NCI-H1092 (cell line): Measurements from ENCODE around the gene FAM184B.

Experiments used
- DNase-seq: peaks from one replicate; lab custom pipeline; 2025; lab: John Stamatoyannopoulos, UW

Gene FAM184B

DNA sequence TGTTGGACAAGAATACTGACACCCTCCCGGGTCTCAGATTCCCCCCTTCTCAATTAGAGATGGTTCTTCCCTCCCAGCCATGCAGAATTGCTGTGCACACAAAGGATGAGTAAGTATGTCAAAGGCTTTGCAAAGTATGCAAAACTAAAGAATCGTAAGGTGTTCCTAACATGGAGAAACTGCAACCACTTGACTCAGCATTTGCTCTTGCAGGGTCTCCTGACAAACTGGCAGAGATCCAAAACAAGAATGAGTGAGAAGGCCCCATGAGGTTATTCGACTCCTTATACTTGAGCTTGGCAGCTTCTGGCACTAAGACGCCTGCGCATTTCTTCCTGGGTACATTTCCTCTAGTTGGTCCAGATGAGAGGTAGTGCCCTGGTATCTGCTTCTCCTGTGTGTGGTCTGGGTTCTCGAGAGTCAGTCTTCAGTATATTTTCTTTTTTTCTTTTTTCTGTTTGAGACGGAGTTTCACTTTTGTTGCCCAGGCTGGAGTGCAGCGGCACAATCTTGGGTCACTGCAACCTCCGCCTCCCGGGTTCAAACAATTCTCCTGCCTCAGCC is 8.2 kb downstream of the FAM184B start:
- DNase-seq, result no peak

GRCh38 chr4:17771284-17771908 is 10.0 kb downstream of the FAM184B start:
- no peak for DNase-seq

DNA sequence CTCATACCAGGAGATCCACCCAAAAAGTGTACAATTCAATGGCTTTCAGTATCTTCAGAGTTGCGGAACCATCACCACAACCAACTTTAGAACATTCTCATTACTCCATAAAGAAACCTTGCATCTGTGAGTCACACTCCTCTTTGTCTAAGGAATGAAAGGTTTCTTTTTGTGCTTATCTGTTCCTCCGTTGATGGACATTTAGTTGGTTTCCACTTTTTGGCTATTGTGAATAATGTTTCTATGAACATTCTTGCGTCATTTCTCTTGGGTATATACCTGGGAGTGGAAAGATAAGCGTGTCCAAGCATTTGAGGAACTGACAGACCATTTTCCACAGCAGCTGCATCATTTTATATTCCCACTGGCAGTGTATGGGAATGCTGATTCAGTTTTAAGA is 10.6 kb downstream of the FAM184B start:
- DNase-seq, result no peak

DNA sequence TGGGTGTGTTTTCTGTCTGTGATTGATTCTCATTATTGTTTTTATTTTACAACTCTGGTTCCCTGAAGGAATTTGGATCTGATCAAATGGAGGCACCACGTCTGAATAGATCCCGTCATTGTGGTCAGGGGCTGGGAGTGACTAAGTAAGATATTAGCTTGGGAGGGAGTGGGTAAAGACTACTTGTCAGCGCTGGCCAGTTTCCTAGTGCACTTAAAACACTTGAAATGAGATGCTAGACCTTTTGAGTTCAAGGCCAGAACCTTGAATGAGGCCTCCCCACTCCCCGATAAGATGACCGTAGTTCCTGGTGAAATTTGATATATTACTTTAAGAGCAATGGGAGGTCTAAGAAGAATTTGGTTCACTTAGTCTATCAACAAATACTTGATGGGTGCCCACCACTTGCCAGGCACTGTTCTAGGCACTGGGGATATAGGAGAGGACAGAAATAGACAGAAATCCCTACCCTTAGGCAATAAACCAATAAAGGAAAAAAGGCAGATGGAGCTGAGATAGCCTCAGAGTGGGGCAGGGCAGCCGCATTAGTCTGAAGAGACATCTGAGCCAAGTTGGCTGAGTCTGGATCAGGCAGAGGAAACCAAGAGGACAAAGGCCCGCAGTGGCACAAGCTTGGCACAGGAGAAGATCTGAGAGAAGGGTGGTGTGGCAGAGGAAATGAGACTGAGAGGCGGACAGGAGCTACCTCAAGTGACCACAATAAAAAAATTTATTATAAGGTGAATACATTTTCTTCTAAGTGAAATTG is 11.8 kb downstream of the FAM184B start:
- no peak for DNase-seq

- no peak for DNase-seq
Observed at GRCh38 chr4:17766826-17767458, 14.5 kb downstream of the FAM184B start.

DNA sequence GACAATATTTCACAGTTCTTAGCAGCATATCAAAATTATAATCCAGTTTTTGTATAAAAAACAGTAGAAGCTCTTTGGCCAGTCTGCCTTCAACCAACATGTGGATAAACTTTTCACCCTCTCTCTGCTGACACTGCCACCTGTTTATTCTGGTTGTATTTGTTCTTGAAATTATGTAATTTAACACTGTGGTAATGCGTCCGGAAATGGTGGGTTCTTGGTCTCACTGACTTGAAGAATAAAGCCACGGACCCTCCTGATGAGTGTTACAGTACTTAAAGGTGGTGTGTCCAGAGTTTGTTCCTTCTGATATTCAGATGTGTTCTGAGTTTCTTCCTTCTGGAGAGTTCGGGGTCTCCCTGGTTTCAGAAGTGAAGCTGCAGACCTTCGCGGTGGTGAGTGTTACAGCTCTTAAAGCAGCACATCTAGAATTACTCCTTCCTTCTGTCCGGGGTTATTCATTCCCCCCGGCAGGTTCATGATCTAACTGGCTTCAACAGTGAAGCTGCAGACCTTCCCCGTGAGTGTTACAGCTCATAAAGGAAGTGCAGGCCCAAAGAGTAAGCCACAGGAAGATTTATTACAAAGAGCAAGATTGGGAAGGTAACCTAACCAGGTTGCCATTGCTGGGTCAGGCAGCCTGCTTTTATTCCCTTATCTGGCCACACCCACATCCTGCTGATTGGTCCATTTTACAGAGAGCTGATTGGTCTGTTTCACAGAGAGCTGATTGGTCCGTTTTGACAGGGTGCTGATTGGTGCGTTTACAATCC is 15.7 kb downstream of the FAM184B start:
- no peak for DNase-seq

GRCh38 chr4:17763931-17764330 is 17.5 kb downstream of the FAM184B start:
- no peak for DNase-seq

GRCh38 chr4:17763416-17763815 is 18.0 kb downstream of the FAM184B start:
- DNase-seq, result no peak

DNA sequence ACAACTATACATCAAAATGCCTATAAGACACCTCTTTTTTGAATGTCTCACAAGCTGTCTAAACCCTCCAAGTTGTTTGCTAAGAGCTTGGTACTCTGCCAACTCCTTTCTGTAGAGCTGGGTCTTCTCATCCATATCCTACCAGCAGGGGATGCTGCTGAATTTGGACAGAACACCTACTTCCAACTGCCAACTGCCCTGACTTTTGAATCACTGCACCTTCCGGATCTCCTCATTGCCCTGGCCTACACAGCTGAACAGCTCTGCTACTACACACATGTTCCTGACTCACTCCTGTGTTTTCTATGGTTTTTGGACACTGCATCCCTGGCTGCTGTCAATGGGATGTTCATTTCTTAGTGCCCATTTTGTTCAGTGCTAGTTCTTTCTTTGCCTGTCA is 18.7 kb downstream of the FAM184B start:
- no peak for DNase-seq

GRCh38 chr4:17761062-17761461 is 20.4 kb downstream of the FAM184B start:
- DNase-seq, result no peak

DNA sequence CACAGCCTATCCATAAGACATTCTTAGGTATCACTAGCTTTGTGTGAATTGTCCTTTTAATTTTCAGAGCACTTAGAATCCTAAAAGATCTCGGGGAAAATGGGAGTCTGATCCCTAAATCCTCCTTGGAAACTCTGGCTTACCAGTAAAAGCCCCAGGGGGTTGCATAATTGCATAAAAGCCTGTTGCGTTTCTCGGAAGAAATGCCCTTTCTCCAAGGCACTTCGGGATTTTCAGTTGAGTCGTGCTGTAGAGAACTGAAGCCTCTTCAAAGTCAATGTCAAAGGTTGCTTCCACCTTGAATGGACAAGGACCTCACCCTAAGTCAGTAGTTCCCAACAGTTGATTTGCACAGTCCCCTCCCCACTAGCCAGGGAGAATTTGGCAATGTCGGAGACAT is 20.8 kb downstream of the FAM184B start:
- DNase-seq, result no peak

GRCh38 chr4:17758485-17758884 is 22.9 kb downstream of the FAM184B start:
- peak; percentile 32 for DNase-seq

DNA sequence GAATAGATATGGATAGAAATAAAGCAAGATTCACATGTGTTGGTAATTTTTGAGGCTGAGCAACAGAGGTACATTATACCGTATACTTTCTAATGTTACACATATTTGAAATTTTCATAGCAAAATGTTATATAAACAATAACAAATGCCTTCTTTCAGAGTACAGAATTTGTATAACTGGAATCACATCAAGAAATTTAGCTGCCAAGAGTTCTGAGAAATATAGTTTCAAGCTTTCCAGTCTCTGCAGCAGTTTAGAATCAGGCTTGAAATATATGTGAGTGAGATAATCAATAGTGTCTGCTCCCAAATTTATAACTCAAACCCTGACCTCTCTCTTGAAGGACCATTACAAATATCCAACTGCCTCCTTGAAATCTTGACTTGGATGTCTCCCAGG is 23.8 kb downstream of the FAM184B start:
- DNase-seq, result no peak

DNA sequence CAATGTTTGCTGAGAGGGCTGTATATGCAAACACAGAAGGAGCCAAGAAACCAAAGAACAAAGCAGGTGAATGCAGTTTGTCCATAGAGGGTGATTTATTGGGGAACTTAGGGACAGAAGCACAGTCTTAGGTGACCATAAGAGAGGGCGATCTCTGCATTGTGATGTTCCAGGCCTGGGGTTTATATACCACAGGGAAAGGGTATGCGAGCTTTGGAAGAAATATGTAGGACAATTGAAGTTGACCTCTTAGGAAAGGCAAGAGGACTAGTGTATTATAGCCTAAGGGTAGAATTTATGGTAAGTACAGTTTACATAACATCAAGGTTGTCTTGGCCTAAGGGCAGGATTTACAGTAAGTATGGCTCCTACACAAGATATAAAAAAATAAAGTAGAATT is 27.8 kb downstream of the FAM184B start:
- DNase-seq, result no peak

- no peak for DNase-seq
Observed at GRCh38 chr4:17740702-17741101, 40.7 kb downstream of the FAM184B start.

- DNase-seq, result no peak
Observed at GRCh38 chr4:17736484-17736883, 44.9 kb downstream of the FAM184B start.

DNA sequence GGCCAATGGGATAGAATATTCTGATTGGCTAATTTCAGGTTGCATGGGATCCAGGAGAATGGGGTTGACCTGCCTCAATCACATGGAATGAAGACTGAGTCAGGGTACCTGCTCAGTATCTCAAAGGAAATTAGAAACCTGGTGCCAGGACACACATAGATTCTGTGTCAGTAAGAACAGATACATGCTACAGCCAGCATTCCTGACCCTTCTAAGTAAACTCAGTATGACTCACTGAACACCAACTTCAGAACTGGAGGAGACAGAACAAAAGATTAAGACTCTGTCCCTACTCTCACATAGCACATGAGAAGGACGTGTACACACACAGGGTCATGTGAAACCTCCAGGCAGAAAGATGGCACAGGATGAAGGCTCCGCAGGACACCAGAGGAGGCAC is 54.5 kb downstream of the FAM184B start:
- no peak for DNase-seq

DNA sequence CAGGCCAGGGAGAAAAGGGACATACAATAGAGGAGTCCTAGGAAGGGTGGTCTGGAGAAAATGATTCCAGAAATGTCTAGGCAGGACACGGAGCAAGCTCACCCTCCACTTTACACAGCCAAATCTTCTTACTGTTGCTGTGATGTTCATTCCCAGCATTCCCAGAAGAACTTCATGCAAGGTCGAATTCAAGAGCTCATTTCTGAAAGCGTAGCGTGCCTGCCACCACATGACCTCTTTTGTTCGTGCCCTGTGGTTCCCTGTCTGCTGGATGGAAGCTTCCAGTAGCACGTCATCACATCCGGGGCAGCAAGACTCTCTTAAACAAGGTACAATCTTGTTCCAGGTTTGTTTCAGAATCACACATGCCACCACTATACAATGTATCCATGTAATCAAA is 57.8 kb downstream of the FAM184B start:
- DNase-seq, result no peak

- no peak for DNase-seq
Observed at GRCh38 chr4:17722356-17722700, 59.1 kb downstream of the FAM184B start.

DNA sequence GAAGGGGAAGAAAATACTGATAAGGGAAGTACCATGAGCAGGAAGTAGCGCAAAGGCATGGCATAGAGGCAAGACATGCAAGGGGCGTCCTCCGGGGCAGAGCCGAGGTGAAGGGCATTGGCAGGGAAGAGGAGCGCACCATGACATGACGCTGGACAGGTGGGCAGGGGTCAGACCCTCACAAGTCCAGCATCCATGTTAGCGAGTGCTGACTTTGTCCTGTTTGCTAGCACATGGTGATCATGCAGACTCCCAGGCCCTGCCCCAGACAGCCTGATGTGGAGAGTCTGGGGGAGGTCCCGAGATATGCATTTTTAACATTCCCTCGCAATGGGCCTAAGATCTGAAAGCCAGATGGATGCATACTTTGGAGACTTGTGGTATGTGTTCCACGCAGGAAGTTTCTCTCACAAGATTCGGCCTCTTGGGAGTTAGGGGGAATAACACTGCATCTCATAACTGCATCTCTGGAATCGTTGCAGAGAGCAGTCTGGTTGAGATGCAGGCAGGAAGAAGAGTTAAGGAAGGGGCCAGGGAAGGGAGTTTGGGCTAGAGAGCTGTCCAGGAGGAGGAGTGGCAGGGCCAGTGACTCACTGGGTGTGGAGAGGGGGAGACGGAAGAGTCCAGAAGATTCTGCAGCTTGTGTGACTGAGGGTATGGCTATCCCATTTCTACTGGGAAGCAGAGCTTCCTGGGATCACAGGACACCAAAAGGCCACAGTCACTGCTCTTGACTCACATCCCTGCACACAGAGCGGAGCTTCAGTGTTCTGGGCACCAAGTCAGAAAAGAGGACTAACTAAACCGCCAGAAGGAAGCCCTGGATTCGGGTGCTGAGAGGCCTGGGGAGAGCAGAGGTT is 59.7 kb downstream of the FAM184B start:
- DNase-seq, result peak; percentile 12

GRCh38 chr4:17719106-17719505 is 62.3 kb downstream of the FAM184B start:
- DNase-seq, result no peak
